Stimulated activated naive CD4-positive, alpha-beta T cell treated with Interleukin-2 at 50 U/mL for 16 hours (primary cell): ENCODE measurements around the gene CTIF.

ENCODE experiments used
- DNase-seq: peaks from one replicate; lab custom pipeline; 2025; lab: John Stamatoyannopoulos, UW

CTIF gene

GRCh38 chr18:48602759-48603390 is 64.0 kb downstream of the CTIF start:
- DNase-seq, result no peak

DNA sequence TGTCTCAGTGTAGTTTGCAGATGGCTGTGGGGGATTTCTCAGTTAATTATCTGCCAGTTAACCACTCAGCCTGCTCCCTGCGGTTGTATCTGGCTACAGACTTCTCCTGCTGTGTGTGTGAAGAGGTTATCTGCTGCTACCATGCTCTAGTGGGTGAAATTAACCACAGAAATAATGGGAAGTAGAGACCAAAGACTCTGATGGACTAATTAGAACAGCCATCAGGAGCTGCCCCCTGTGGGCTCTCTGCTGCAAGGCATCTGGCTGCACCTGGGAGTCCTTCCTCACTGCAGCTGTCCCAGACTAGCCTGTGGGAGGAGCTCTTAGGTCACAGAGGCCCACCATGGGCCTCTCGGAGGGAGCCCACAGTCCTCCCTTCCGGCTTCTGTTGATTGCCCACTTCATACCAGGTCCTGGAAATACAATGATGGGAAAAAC is 66.6 kb downstream of the CTIF start:
- no peak for DNase-seq

GRCh38 chr18:48607056-48607984 is 68.5 kb downstream of the CTIF start:
- DNase-seq, result no peak

GRCh38 chr18:48608581-48608980 is 69.8 kb downstream of the CTIF start:
- DNase-seq, result no peak

GRCh38 chr18:48609114-48609513 is 70.3 kb downstream of the CTIF start:
- no peak for DNase-seq

GRCh38 chr18:48609820-48610815 is 71.3 kb downstream of the CTIF start:
- DNase-seq, result no peak

DNA sequence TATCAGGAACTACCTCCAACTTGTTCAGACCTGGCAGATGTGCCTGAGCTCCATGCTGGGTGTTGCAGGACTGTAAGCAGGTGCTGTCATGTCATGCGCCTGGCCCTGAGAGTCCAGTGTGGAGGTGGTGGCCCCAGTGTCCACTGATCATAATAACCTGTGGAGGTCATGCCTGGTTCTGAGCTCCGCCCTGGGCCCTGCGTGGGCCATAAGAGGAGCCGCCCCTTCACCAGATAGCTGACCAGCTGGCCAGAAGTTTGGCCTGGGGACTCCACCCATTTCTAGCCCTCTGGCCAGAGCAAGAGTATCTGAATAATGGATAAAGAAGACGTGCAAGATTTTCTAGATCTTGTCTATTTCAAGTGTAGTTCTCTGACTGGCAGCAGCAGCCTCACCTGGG is 72.4 kb downstream of the CTIF start:
- DNase-seq, result no peak

DNA sequence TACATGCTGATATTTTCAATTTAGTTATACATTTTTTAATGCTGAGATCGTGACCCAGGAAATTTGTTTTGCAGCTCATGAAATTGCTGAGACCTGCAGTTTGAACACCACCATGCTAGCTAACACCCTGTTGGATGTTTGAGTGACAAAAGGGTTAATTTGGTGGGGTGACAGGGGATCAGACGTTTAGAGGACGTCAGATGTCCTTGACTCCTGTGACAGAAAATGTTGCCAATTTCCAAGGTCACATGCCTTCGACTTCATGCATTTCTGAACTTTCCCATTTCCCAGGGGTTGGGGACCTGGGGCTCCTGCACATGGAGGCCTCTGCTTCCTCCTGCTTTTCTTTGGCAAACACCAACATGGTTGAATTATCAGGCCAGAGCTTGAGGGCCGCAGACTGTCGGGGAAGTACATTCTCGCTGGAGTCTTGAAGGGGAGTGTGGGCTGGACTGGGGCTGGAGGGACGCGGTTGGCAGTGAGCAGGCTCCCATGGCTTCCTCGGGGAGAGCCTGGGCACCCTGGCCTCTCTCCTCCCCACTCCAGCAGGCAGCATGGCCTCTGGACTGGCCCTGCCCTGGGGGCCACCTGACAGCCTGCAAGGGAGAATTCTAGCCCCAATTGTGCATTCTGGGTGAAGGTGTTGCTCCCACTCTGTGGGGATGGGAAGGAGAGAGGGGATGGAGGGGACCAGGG is 73.1 kb downstream of the CTIF start:
- DNase-seq, result no peak

- no peak for DNase-seq
Observed at GRCh38 chr18:48612511-48612910, 73.7 kb downstream of the CTIF start.

- DNase-seq, result no peak
Observed at GRCh38 chr18:48612917-48613316, 74.1 kb downstream of the CTIF start.

DNA sequence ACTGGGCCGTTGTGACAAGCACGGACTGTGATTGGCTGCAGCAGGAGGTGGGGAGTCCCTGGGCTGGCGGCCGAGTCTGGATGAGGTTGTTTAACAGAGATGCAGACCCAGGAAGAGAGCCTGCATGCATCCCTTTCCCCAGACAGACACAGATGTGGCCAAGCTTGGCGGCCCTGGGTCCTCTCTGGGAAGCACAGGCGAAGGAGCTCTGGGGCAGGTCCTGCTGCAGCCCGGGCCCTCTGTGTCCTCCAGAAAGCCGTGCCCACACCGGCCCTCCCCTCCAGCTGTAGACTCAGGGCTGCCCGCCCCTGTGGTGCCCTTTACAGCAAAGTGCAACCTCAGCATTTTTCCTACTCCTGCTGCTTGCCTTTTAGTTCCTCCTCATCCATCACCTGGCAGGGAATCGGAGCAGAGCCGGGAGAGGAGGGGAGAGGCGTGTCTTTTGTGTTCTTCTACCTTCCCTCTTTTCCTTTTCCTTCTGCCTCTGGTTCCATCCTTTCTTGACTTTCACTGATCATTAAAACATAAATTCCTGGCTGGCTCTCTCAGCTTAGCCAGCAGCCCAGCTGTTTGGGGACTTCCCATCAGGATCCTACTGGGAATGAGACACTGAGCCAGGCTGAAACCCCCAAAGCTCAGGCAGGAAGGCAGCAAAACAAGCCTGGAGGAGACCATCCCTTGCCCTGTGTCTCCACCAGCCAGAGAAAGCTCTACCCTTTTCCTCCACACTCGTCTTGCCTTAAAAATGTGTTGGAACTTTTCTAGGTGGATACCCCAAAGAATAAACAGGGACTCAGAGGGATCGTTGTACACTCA is 75.0 kb downstream of the CTIF start:
- DNase-seq, result no peak

DNA sequence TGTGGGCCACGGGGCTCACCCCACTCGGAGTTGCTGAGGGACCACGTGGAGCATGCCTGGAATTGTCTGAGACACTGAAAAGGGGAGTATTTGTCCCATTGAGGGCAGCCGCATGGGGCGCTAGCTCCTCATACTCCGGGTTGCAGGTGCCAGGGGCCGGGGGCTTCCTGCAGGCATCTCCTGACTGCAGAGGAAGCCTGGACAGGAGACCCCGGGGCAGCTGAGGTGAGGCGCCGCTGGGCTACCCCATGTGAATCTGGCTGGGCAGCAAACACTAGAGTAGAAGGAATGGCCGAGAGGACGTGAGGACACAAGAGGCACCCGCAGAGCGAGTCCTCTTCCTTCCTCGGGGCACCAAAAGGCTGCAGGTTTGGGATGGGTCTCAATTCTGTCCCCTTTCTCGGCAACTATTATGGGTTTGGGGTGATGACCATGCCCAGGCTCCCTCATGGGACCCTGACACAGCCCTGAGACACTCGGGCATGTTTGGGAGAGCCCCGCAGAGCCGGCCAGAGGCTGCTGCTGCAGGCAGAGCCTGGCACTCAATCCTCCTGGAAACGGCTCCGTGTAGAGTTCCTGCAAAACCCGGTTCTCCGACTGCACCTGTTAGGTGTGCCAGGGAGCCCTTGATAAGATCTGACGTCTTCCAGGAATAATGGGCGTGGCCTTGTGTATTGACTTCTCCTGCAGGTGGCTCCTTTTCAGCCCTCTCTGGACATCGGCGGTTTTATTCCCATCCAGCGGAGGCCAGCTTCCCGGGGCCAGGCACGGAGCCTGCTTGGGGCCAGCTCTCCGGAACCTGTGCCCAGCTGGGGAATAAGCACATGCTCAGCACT is 77.0 kb downstream of the CTIF start:
- DNase-seq, result no peak

- no peak for DNase-seq
Observed at GRCh38 chr18:48616484-48617255, 77.8 kb downstream of the CTIF start.

GRCh38 chr18:48617844-48618497 is 79.1 kb downstream of the CTIF start:
- DNase-seq, result no peak

- DNase-seq, result no peak
Observed at GRCh38 chr18:48619016-48619415, 80.2 kb downstream of the CTIF start.

GRCh38 chr18:48619501-48619900 is 80.7 kb downstream of the CTIF start:
- no peak for DNase-seq

GRCh38 chr18:48620071-48620470 is 81.2 kb downstream of the CTIF start:
- DNase-seq, result no peak

GRCh38 chr18:48621240-48621639 is 82.4 kb downstream of the CTIF start:
- no peak for DNase-seq
